Upper lobe of left lung (tissue), 6 donors: Measurements from ENCODE around the gene PDIA6. TPM values are rescaled to one million over a fixed set of nuclear protein-coding genes. Genes with fewer than 3 reads are reported as not detected.

Source experiments
- ATAC-seq, 2 donors: fragments of 200-7000 bp; cut with Tn5 transposase; one replicate each; pipeline ENCODE4 v1.9.1; 2022; ENCODE audit warnings: mild to moderate bottlenecking in 2 of 2, moderate library complexity in 2 of 2; ENCODE audit not compliant: low FRiP score in 2 of 2
- DNase-seq, 2 donors: peaks; one replicate each; pipeline ENCODE4 v3.0.0-alpha.2; 2019 to 2020
- H3K27ac ChIP-seq, 4 donors: fragments of 200-600 bp; sonication (generic); one replicate each; pipeline ENCODE4 v1.5.1; 2016 to 2019
- H3K27me3 ChIP-seq, 4 donors: fragments of 200-600 bp; sonication (generic); one replicate each; pipeline ENCODE4 v1.5.1; 2017 to 2019
- H3K36me3 ChIP-seq, 4 donors: fragments of 200-600 bp; sonication (generic); one replicate each; pipeline ENCODE4 v1.5.1; 2016 to 2019
- H3K4me1 ChIP-seq, 4 donors: fragments of 200-600 bp; sonication (generic); one replicate each; pipeline ENCODE4 v1.5.1; 2018 to 2019
- H3K4me3 ChIP-seq, 4 donors: fragments of 200-600 bp; sonication (generic); one replicate each; pipeline ENCODE4 v1.5.1; 2017 to 2019; ENCODE audit warnings: mild to moderate bottlenecking in 2 of 4, moderate library complexity in 1 of 4
- H3K9me3 ChIP-seq, 4 donors: fragments of 200-600 bp; sonication (generic); one replicate each; pipeline ENCODE4 v1.5.1; 2018 to 2019
- CTCF ChIP-seq, 6 experiments: fragments of 450-650 bp in 4 of 6; fragments of 200-600 bp in 2 of 6; sonication (generic) in 2 of 6; IDR thresholded peaks; one replicate each; pipeline ENCODE4 v1.5.1; 2016 to 2019; ENCODE audit warnings: antibody characterized with exemption in 6 of 6
- EP300 ChIP-seq, 4 donors: sonication (generic); formaldehyde crosslinking; IDR thresholded peaks; one replicate each; pipeline ENCODE4 v1.5.1; 2017; ENCODE audit warnings: antibody characterized with exemption in 4 of 4, control low read depth in 2 of 4
- POLR2A ChIP-seq, 4 donors: fragments of 450-650 bp; IDR thresholded peaks; one replicate each; pipeline ENCODE4 v1.5.1; 2016 to 2017; ENCODE audit warnings: antibody characterized with exemption in 4 of 4, mild to moderate bottlenecking in 2 of 4
- POLR2AphosphoS5 ChIP-seq, 2 donors: sonication (generic); formaldehyde crosslinking; IDR thresholded peaks; one replicate each; pipeline ENCODE4 v1.5.1; 2017; ENCODE audit warnings: antibody characterized with exemption in 2 of 2
- WGBS, 2 donors: methylation state at CpG; one replicate each; pipeline ENCODE4 v1.1.5; 2017 to 2018; 5-methylcytosine and 5-hydroxymethylcytosine counted together
- total RNA-seq, 6 donors: library from RNA; depleted of rRNA in 4 of 6; stranded (reverse); fragments of >200 nt in 4 of 6; gene quantifications; one replicate each; pipeline versions ENCODE4 v1.1.0 to v1.2.1, GENCODE V29; 2016 to 2021
- donor health status: DM: no; HTN: no; CAD: no; lungs with moderate emphysema.
- donor health status: DM: no; HTN: yes; CAD: no; lungs with severe emphysema.

PDIA6 gene
- total RNA-seq = 100 to 1,000 TPM in 4 of 6 donors, 10 to 100 TPM in 2; 32.5 to 209 (median 122) TPM

- Histone ChIP-seq H3K27ac (peak within 1 kb of the TSS; percentile 88 to 93 (median 90)), H3K27me3 (no peaks in the 10 kb centered on the region), H3K9me3 (no peaks in the 10 kb centered on the region), H3K4me3 (peak within 1 kb of the TSS; percentile 93 to 96 (median 94)), H3K36me3 (no peaks in the 10 kb centered on the region), H3K4me1 (peaks cover 27 to 42% (median 30%) of the 10 kb centered on the region in 4 donors)
- 0 to 1% methylated on average over 4 to 15 of the region's 98 CpGs for WGBS, 2 donors
- ATAC-seq (peak; percentile 98 to 99), DNase-seq (peak; percentile 94 to 99)
- TF ChIP-seq CTCF (IDR thresholded peaks at IDR 0.05) (peak in 5 of 6 experiments; percentile 21 to 83 (median 73)), POLR2AphosphoS5 (IDR thresholded peaks at IDR 0.05) (peak; percentile 27 to 74), EP300 (IDR thresholded peaks at IDR 0.05) (peak in 1 of 4 donors; percentile 4), POLR2A (IDR thresholded peaks at IDR 0.05) (peak in 3 of 4 donors; percentile 62 to 88 (median 67))
These were observed at the start of gene PDIA6 for GRCh38 chr2:10812362-10813162. PDIA6 (minus strand) TSS chr2:10812785; CDS start chr2:10812696, 89 bp downstream.

- 82 to 89% methylated on average over 8 to 10 of the region's 10 CpGs for WGBS, 2 donors
- peak in 1 of 2 donors; percentile 41 for DNase-seq
- no peaks in the 10 kb centered on the region for H3K4me1 ChIP-seq
- H3K36me3 ChIP-seq = no peaks in the 10 kb centered on the region
- H3K4me3 ChIP-seq = no peak overlapping the region
- H3K27ac ChIP-seq = no peak overlapping the region
- no peak for TF ChIP-seq EP300 (IDR thresholded peaks at IDR 0.05)
- no peak for TF ChIP-seq CTCF (IDR thresholded peaks at IDR 0.05)
- TF ChIP-seq POLR2A (IDR thresholded peaks at IDR 0.05) = no peak
- TF ChIP-seq POLR2AphosphoS5 (IDR thresholded peaks at IDR 0.05) = no peak
- H3K27me3 ChIP-seq = no peaks in the 10 kb centered on the region
- ATAC-seq = no peak
- no peaks in the 10 kb centered on the region for H3K9me3 ChIP-seq
These were observed 49.7 kb upstream of the PDIA6 start for GRCh38 chr2:10862330-10862729.

GRCh38 chr2:10861765-10862164, 49.2 kb upstream of the PDIA6 start:
- TF ChIP-seq POLR2AphosphoS5 (IDR thresholded peaks at IDR 0.05) (no peak), EP300 (IDR thresholded peaks at IDR 0.05) (no peak), CTCF (IDR thresholded peaks at IDR 0.05) (no peak), POLR2A (IDR thresholded peaks at IDR 0.05) (no peak)
- Histone ChIP-seq H3K27me3 (no peaks in the 10 kb centered on the region), H3K9me3 (no peaks in the 10 kb centered on the region), H3K4me3 (no peak overlapping the region), H3K36me3 (no peaks in the 10 kb centered on the region), H3K4me1 (no peaks in the 10 kb centered on the region), H3K27ac (no peak overlapping the region)
- ATAC-seq (no peak), DNase-seq (no peak)
- WGBS, 2 donors = 95 to 96% methylated on average over 4 to 5 of the region's 5 CpGs

GRCh38 chr2:10860814-10861325, 48.3 kb upstream of the PDIA6 start:
- H3K4me3 ChIP-seq = no peak overlapping the region
- DNase-seq (no peak), ATAC-seq (no peak)
- no peak for TF ChIP-seq POLR2A (IDR thresholded peaks at IDR 0.05)
- TF ChIP-seq POLR2AphosphoS5 (IDR thresholded peaks at IDR 0.05) = no peak
- TF ChIP-seq CTCF (IDR thresholded peaks at IDR 0.05) = no peak
- TF ChIP-seq EP300 (IDR thresholded peaks at IDR 0.05) = no peak
- H3K4me1 ChIP-seq = no peaks in the 10 kb centered on the region
- no peaks in the 10 kb centered on the region for H3K27me3 ChIP-seq
- H3K9me3 ChIP-seq = no peaks in the 10 kb centered on the region
- H3K36me3 ChIP-seq = no peaks in the 10 kb centered on the region
- 63 to 73% methylated on average over 6 to 7 of the region's 8 CpGs for WGBS, 2 donors
- no peak overlapping the region for H3K27ac ChIP-seq
